OCI-LY3 (cell line): Measurements from ENCODE around the gene HYOU1.

ENCODE experiments used
- EZH2phosphoT487 ChIP-seq: fragments of 200-600 bp; shearing (Covaris generic); IDR thresholded peaks from 2 replicates; pipeline ENCODE4 v1.6.1; 2018; ENCODE audit warnings: antibody characterized with exemption, mixed run types, low read depth
- TF ChIP-seq, protein P1 (sequence below): fragments of 200-600, 300-600 bp; sonication (generic); IDR thresholded peaks from 2 replicates; pipeline ENCODE4 v1.5.1; 2014; ENCODE audit warnings: antibody characterized with exemption, low read length, low read depth

DNA sequence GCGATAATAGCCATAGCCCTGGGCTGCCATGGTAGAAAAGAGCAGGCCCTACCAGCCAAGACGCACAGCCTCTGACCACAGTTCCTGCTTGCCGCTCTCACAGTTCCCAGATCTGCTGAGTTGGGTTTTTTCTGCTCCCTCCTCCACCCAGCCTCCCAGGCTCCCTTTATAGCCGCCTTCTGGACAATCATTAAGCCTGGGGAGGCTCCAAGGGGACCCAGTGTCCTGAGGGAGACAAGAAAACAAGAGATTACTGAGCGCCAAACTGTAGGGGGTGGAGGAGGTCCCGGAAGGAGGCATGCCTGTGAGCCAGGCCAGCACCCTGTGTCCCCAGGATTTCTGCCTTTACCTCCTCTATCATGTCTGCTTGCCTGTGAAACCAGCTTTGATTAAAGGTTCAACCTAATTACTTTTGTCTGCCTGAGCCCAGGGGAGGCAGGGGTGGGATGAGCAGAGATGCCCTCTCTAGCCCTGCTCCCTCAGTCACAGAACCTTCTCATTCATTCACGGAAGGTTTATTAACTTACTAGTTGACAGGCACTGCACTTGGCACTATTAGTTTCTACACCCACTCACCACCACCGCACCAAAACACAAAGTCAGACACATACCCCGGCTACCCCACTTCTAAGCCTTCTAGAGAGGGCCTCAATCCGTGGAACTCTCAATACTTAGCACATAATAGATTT is 27.5 kb downstream of the HYOU1 start:
- TF ChIP-seq, protein P1, sequence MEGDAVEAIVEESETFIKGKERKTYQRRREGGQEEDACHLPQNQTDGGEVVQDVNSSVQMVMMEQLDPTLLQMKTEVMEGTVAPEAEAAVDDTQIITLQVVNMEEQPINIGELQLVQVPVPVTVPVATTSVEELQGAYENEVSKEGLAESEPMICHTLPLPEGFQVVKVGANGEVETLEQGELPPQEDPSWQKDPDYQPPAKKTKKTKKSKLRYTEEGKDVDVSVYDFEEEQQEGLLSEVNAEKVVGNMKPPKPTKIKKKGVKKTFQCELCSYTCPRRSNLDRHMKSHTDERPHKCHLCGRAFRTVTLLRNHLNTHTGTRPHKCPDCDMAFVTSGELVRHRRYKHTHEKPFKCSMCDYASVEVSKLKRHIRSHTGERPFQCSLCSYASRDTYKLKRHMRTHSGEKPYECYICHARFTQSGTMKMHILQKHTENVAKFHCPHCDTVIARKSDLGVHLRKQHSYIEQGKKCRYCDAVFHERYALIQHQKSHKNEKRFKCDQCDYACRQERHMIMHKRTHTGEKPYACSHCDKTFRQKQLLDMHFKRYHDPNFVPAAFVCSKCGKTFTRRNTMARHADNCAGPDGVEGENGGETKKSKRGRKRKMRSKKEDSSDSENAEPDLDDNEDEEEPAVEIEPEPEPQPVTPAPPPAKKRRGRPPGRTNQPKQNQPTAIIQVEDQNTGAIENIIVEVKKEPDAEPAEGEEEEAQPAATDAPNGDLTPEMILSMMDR: no peak
- TF ChIP-seq EZH2phosphoT487: no peak
